ENCODE measurements around the gene IKZF1.

Gene IKZF1

GRCh38 chr7:50292165-50292757 is 12.3 kb upstream of the IKZF1 start:
- H3K4me3 ChIP-seq (ENCODE audit: insufficient read depth, low read length, poor library complexity, severe bottlenecking): no peak overlapping the region
- H3F3A ChIP-seq (ENCODE audit: insufficient read depth): no peaks in the 10 kb centered on the region
- no peak overlapping the region for H3K4me2 ChIP-seq (ENCODE audit: low read depth, low read length, poor library complexity, severe bottlenecking)
- no peak overlapping the region for H2AFZ ChIP-seq (ENCODE audit: low read depth, low read length, severe bottlenecking)
- TF ChIP-seq CTCF (IDR thresholded peaks at IDR 0.05; ENCODE audit: insufficient read depth, low read length, poor library complexity, severe bottlenecking) (no peak), EZH2phosphoT487 (conservative IDR thresholded peaks at IDR 0.05; ENCODE audit: low read length) (no peak)
- 0 out of 2 replicates have a peak, but pooled peaks cover 3% of the 10 kb centered on the region for H3K9me2 ChIP-seq (replicated peaks; ENCODE audit: insufficient read depth, low read length)
- no peaks in the 10 kb centered on the region for H4K20me1 ChIP-seq (ENCODE audit: low read depth, low read length)
- H3K79me2 ChIP-seq (ENCODE audit: insufficient read depth, low read length): no peaks in the 10 kb centered on the region
- H3K9ac ChIP-seq (ENCODE audit: low read length): no peak overlapping the region
- H3K27ac ChIP-seq (ENCODE audit: low read depth, low read length): no peak overlapping the region
- no peaks in the 10 kb centered on the region for H3K27me3 ChIP-seq (ENCODE audit: low read length)
- H3K9me3 ChIP-seq (ENCODE audit: insufficient read depth, low read length): no peaks in the 10 kb centered on the region
- 0 out of 2 replicates have a peak, but pooled peaks cover 5% of the 10 kb centered on the region for H3K36me3 ChIP-seq (ENCODE audit: low read length)

- Histone ChIP-seq H3K36me3 (ENCODE audit: low read length) (0 out of 2 replicates have a peak, but pooled peaks cover 5% of the 10 kb centered on the region), H3K27ac (ENCODE audit: low read depth, low read length) (no peak overlapping the region), H3K4me3 (ENCODE audit: insufficient read depth, low read length, poor library complexity, severe bottlenecking) (no peak overlapping the region), H4K20me1 (ENCODE audit: low read depth, low read length) (no peaks in the 10 kb centered on the region), H3K79me2 (ENCODE audit: insufficient read depth, low read length) (no peaks in the 10 kb centered on the region), H3K9me2 (replicated peaks; ENCODE audit: insufficient read depth, low read length) (0 out of 2 replicates have a peak, but pooled peaks cover 3% of the 10 kb centered on the region), H2AFZ (ENCODE audit: low read depth, low read length, severe bottlenecking) (no peak overlapping the region), H3K9ac (ENCODE audit: low read length) (no peak overlapping the region), H3K9me3 (ENCODE audit: insufficient read depth, low read length) (no peaks in the 10 kb centered on the region), H3F3A (ENCODE audit: insufficient read depth) (no peaks in the 10 kb centered on the region), H3K4me2 (ENCODE audit: low read depth, low read length, poor library complexity, severe bottlenecking) (no peak overlapping the region), H3K27me3 (ENCODE audit: low read length) (no peaks in the 10 kb centered on the region)
- TF ChIP-seq EZH2phosphoT487 (conservative IDR thresholded peaks at IDR 0.05; ENCODE audit: low read length) (no peak), CTCF (IDR thresholded peaks at IDR 0.05; ENCODE audit: insufficient read depth, low read length, poor library complexity, severe bottlenecking) (no peak)
These were observed 11.8 kb upstream of the IKZF1 start for GRCh38 chr7:50292763-50293162.

GRCh38 chr7:50293509-50294179 is 10.9 kb upstream of the IKZF1 start:
- TF ChIP-seq CTCF (IDR thresholded peaks at IDR 0.05; ENCODE audit: insufficient read depth, low read length, poor library complexity, severe bottlenecking): no peak
- no peak for TF ChIP-seq EZH2phosphoT487 (conservative IDR thresholded peaks at IDR 0.05; ENCODE audit: low read length)
- Histone ChIP-seq H3K36me3 (ENCODE audit: low read length) (0 out of 2 replicates have a peak, but pooled peaks cover 5% of the 10 kb centered on the region), H3K4me2 (ENCODE audit: low read depth, low read length, poor library complexity, severe bottlenecking) (no peak overlapping the region)

More at GRCh38 chr7:50293509-50294179, 10.9 kb upstream of the IKZF1 start:
- no peaks in the 10 kb centered on the region for H4K20me1 ChIP-seq (ENCODE audit: low read depth, low read length)
- H3K27ac ChIP-seq (ENCODE audit: low read depth, low read length): no peak overlapping the region
- H3K79me2 ChIP-seq (ENCODE audit: insufficient read depth, low read length): no peaks in the 10 kb centered on the region
- no peak overlapping the region for H3K9ac ChIP-seq (ENCODE audit: low read length)
- H2AFZ ChIP-seq (ENCODE audit: low read depth, low read length, severe bottlenecking): no peak overlapping the region
- no peak overlapping the region for H3K4me3 ChIP-seq (ENCODE audit: insufficient read depth, low read length, poor library complexity, severe bottlenecking)
- H3K27me3 ChIP-seq (ENCODE audit: low read length): no peaks in the 10 kb centered on the region
- 0 out of 2 replicates have a peak, but pooled peaks cover 3% of the 10 kb centered on the region for H3K9me2 ChIP-seq (replicated peaks; ENCODE audit: insufficient read depth, low read length)
- no peaks in the 10 kb centered on the region for H3K9me3 ChIP-seq (ENCODE audit: insufficient read depth, low read length)
- H3F3A ChIP-seq (ENCODE audit: insufficient read depth): no peaks in the 10 kb centered on the region

All from SU-DHL-6 (cell line).